HFF-Myc (cell line): ENCODE results near the gene WNK2.

Experiments used
- DNase-seq: peaks from one replicate; pipeline ENCODE4 v3.0.0-alpha.2; 2011; ENCODE audit warnings: low read depth; ENCODE audit errors: extremely low read depth
- H3K4me3 ChIP-seq: replicated peaks from 2 replicates; pipeline ENCODE4 v1.5.1; 2011; ENCODE audit warnings: low read depth, mild to moderate bottlenecking, control low read depth, low read length
- TF ChIP-seq, protein P1 (sequence below): IDR thresholded peaks from 2 replicates; pipeline ENCODE4 v1.5.1; 2012; ENCODE audit warnings: mild to moderate bottlenecking, low read depth, low read length, control low read depth; ENCODE audit errors: missing control alignments

WNK2 gene

DNA sequence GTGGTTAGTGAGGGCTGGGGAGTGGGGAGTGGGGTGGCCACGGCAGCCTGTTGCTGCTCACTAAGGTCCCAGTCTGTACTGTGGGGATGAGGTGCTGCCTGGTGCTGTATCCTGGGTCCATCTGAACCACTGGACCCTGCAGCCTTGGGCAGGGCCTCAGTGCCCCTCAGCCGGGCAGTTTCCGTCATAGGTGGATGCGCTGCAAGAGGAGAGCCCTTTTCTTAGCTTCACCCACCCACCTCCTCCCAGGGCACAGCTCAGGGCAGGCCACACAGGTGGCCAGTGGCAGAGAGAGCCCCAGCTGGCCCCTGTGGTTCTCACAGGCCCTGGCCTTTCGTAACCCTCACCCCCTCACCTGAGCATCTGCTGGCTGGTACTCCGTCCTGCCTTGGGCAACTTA is 46.2 kb downstream of the WNK2 start:
- TF ChIP-seq, protein P1, sequence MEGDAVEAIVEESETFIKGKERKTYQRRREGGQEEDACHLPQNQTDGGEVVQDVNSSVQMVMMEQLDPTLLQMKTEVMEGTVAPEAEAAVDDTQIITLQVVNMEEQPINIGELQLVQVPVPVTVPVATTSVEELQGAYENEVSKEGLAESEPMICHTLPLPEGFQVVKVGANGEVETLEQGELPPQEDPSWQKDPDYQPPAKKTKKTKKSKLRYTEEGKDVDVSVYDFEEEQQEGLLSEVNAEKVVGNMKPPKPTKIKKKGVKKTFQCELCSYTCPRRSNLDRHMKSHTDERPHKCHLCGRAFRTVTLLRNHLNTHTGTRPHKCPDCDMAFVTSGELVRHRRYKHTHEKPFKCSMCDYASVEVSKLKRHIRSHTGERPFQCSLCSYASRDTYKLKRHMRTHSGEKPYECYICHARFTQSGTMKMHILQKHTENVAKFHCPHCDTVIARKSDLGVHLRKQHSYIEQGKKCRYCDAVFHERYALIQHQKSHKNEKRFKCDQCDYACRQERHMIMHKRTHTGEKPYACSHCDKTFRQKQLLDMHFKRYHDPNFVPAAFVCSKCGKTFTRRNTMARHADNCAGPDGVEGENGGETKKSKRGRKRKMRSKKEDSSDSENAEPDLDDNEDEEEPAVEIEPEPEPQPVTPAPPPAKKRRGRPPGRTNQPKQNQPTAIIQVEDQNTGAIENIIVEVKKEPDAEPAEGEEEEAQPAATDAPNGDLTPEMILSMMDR = no peak
- no peak overlapping the region for H3K4me3 ChIP-seq
- DNase-seq = no peak

DNA sequence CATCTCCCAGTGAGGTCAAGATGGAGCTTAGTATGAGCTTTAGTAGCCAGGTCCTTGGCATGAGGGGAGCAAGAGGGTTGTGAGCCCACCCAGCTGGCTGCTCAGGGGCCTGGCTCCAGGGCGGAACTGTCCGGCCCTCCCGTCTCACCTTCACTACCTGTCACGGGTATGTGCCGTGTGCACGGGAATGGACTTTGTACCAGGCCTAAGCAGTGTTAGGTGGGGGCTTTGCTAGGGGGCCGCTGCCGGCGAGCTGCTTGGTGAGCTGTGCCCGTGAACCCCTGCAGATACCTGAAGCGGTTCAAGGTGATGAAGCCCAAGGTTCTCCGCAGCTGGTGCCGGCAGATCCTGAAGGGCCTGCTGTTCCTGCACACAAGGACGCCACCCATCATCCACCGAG is 46.7 kb downstream of the WNK2 start:
- no peak for DNase-seq
- H3K4me3 ChIP-seq = no peak overlapping the region
- TF ChIP-seq, protein P1 = no peak

DNA sequence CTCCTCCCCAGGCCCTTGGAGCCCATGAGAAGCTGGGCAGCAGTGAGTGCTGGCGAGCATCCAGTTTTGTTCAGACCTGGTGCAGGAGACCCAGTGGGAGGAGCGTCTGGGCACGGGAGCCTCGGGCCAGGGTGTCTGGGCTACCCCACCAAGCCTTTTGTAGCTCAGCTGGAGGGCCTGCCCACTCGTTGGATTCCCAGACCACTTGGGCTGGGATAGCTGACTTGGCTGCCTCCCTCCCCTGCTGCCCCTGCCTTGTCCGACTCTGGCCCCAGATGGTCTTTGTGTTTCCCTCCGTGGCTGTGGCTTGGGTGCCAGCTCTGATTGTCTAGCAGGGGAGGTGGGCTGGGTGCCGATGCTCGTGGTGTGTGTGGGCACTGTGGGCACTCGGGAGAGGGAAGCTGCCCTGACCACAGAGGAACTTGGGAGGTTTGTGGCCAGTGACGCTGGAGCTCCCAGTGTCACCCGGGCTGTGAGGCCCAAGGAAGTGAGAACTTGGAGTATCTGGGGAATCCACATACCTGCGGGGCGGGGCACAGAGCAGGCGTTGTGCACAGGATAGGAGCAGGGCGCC is 47.3 kb downstream of the WNK2 start:
- TF ChIP-seq, protein P1 = no peak
- no peak for DNase-seq
- no peak overlapping the region for H3K4me3 ChIP-seq

DNA sequence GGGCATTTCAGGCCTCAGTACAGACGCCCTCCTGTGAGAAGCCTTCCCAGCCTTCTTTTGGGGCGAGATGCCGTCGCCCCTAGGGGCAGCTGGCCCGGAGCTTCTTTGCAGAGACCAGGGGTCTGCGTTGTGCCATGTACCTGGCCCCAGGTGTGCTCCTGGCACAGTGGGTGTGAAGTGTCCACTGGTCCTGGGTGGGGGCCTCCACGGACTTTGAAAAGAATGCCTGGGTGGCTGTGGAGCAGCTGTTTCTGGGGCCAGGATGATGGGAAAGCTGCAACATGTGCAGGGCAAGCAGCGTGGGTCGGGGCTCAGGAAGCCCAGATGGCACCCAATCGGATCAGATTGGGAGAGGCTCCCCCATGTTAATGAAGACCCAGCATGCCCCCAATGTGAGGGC is 47.8 kb downstream of the WNK2 start:
- TF ChIP-seq, protein P1 = no peak
- no peak for DNase-seq
- no peak overlapping the region for H3K4me3 ChIP-seq

DNA sequence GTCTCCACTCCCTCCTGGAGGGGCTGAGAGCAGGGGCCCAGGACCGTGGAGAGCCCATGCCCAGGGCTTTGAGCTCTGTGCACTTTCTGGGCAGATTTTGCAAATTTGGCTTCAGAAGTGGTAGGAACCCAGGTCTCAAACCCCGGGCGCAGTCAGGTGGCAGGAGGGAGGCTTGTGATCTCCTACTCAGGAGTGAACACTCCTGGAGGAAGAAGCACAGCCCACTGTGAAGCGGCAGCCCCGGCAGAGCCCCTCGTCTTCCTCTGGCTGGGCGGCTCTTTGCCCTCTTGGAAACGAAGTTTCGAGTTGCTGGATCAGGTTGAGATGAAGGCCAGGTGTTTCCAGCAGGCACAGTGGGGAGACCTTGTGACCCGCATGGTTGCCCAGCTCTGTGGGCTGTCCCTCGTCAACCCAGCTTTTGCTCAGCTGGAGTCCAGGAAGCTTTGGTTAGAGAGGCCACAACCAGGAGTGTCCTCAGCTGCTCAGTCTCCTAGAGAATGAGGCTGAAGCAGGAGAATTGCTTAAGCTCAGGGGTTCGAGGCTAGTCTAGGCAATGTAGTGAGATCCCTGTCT is 48.5 kb downstream of the WNK2 start:
- DNase-seq = no peak
- TF ChIP-seq, protein P1 = no peak
- no peak overlapping the region for H3K4me3 ChIP-seq

DNA sequence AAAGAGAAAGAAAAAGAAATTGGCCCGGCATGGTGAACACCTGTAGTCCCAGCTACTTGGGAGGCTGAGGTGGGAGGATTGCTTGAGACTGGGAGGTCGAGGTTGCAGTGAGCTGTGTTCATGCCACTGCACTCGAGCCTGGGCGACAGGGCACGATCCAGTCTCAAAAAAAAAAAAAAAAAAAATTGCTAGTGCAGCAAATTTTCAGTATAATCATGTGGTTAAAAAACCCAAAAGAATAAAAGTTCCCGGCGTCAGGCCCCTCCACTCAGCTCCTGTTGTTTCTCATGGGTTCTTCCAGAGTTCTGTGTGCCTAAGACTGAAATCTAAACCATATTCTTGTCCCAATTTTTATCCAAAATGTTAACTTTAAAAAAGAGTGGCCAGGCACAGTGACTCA is 49.1 kb downstream of the WNK2 start:
- TF ChIP-seq, protein P1 = no peak
- DNase-seq = no peak
- H3K4me3 ChIP-seq = no peak overlapping the region

DNA sequence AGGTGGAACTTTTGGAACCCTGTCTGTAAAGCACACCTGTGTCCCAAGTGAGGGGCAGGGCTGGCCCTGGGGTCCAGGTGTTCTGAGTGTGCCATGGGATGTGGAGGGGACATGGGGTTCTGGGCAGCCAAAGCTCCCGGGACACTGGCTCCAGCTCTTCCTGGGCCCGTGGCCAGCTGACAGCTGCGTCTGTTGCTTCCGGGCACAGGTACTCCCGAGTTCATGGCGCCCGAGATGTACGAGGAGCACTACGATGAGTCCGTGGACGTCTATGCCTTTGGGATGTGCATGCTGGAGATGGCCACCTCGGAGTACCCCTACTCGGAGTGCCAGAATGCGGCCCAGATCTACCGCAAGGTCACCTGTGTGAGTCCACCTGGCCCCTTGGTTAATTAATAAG is 50.7 kb downstream of the WNK2 start:
- no peak overlapping the region for H3K4me3 ChIP-seq
- TF ChIP-seq, protein P1 = no peak
- no peak for DNase-seq
